ENCODE results near the gene RALGAPA2.

The RALGAPA2 gene

GRCh38 chr20:20683020-20683419, 29.4 kb downstream of the RALGAPA2 start:
- DNase-seq (ENCODE audit: low spot score), result no peak

DNA sequence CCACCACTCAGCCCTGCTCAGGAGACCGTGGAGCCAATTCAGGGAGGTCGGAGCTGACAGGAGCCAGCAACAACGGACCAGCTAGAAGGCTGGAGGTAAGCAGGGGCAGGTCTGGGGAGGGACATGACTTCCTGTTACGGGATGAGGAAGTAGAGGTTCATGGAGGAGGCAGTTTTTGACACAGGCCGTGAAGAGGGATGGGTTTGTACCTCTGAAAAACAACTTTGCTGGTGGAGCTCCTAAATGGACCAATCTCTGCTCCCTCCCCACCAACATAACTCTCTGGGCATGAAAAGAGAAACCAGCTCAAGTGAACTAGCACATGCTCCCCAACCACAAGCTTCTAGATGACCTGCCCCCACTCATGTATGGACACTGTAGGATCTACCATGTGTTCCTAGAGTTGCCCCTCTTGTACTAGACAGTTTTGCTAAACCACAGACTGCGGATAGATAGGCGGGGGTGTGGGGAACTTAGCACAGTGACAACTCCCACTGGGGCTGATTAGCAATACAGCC, 31.4 kb downstream of the RALGAPA2 start:
- no peak for DNase-seq (ENCODE audit: low spot score)

DNA sequence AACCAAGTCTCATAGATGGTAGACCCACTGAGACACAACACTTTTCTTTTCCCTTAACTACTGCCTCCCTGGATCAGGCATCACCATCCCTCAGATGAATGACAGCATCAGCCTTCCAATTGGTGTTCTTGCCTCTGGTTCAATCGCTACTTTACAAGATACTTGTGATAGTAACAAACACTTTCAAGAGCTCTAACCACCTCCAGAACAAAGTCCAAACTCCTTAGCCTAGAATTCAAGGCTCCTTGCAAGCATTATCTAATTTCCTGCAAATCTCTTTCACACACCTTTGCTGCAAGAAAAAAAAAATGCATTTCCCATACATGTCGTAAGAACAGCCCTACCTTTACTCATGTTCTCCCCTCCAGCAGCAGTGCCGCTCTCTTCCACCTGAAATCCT, 33.1 kb downstream of the RALGAPA2 start:
- no peak for DNase-seq (ENCODE audit: low spot score)

- no peak for DNase-seq (ENCODE audit: low spot score)
Measured at GRCh38 chr20:20677186-20677585, 35.3 kb downstream of the RALGAPA2 start.

GRCh38 chr20:20668639-20669038, 43.8 kb downstream of the RALGAPA2 start:
- DNase-seq (ENCODE audit: low spot score), result no peak

- no peak for DNase-seq (ENCODE audit: low spot score)
Measured at GRCh38 chr20:20666359-20666758, 46.1 kb downstream of the RALGAPA2 start.

GRCh38 chr20:20665606-20666332, 46.7 kb downstream of the RALGAPA2 start:
- DNase-seq (ENCODE audit: low spot score), result no peak

DNA sequence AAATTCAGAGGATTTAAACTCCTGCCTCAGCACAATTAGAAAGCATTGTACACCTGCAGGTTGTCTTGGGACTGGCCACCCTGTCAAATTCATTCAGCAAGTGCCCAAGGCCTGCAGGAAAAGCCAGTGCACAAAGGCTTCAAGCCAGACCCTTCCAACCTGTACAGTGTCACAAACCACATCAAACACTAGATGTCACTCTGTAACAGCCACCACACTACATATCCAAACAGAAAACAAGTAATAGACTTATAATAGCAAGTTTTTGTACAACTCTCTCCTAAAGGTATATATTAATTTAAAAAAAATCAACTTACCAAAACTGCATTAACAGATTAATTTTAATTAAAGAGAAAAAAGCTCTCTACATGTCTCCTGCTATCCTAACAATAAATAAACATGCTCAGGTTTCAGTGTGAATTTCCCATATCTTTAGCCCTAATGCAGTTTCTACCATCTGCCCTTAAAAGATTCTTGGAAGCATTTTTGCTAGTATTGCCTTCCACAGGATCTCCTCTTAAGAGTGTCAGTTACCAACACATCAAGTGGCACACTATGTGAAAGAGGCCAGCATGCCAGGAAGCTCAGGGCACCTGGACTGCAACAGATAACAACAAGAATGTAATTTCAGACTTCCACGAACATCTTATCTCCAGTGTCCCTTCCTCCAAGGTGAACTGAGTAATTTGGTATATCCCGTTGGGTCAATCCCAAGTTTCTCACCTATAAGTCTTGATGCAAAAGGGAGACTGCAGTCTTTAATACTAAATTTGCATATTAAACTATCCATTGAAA, 47.5 kb downstream of the RALGAPA2 start:
- no peak for DNase-seq (ENCODE audit: low spot score)

- no peak for DNase-seq (ENCODE audit: low spot score)
Measured at GRCh38 chr20:20663841-20664240, 48.6 kb downstream of the RALGAPA2 start.

GRCh38 chr20:20658871-20659431, 53.5 kb downstream of the RALGAPA2 start:
- no peak for DNase-seq (ENCODE audit: low spot score)

DNA sequence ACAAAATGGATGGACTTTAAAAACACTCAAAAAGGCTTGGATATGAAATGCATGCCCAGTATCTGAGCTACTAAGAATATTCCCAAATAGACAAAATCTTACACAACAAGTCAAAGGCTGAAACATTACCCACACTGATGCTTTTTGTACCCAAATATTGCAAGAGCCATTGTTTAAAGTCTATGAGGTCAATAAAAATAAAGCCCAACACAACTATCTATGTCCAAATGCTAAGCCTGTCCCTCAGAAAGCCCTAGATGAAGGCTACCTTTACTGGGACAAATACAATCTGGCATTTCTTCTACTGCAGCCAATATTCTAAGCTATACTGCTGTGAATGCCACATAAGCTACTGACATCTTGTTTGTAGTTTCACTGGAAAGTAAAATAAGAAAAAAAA, 54.3 kb downstream of the RALGAPA2 start:
- DNase-seq (ENCODE audit: low spot score), result no peak

DNA sequence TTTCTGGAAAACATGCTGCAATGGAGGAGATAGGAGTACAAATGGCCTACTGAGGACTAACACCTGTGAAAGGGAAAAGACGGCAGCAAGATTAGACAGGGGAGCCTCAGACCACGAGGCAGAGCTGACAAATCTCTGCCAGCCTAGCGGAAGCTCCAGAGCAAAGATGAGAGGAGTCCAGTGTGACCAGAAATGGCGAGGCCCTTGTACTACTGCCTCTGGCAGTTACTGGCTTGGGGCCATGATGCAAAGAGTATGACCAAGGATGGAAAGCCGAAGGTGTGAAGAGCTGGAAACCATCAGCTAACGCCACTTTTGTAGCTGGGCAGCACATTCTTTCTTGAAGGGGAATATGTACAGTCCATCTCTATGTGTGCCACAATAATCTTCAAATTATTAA, 55.4 kb downstream of the RALGAPA2 start:
- no peak for DNase-seq (ENCODE audit: low spot score)

- no peak for DNase-seq (ENCODE audit: low spot score)
Measured at GRCh38 chr20:20655883-20656282, 56.6 kb downstream of the RALGAPA2 start.

DNA sequence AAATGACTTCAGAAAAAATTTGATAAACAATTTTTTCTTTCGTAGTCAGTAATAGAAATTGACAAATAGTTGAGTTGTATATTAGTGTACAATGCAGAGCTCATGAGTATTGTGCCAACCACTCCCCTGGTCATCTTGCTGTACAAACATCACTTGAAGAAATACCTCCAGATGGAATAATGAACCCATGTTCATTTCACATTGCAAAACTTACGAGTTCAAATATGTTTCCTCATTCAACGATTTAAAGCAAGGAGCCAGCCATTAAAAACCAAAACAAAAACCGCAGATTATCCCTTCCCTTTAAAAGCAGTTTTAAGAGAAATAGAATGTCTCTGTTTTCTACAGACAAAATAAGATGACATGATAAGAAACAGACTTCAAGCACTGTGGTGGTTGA, 62.5 kb downstream of the RALGAPA2 start:
- no peak for DNase-seq (ENCODE audit: low spot score)

GRCh38 chr20:20643927-20644326, 68.5 kb downstream of the RALGAPA2 start:
- no peak for DNase-seq (ENCODE audit: low spot score)

- no peak for DNase-seq (ENCODE audit: low spot score)
Measured at GRCh38 chr20:20641783-20642182, 70.7 kb downstream of the RALGAPA2 start.

GRCh38 chr20:20638878-20639277, 73.6 kb downstream of the RALGAPA2 start:
- DNase-seq (ENCODE audit: low spot score), result no peak

DNA sequence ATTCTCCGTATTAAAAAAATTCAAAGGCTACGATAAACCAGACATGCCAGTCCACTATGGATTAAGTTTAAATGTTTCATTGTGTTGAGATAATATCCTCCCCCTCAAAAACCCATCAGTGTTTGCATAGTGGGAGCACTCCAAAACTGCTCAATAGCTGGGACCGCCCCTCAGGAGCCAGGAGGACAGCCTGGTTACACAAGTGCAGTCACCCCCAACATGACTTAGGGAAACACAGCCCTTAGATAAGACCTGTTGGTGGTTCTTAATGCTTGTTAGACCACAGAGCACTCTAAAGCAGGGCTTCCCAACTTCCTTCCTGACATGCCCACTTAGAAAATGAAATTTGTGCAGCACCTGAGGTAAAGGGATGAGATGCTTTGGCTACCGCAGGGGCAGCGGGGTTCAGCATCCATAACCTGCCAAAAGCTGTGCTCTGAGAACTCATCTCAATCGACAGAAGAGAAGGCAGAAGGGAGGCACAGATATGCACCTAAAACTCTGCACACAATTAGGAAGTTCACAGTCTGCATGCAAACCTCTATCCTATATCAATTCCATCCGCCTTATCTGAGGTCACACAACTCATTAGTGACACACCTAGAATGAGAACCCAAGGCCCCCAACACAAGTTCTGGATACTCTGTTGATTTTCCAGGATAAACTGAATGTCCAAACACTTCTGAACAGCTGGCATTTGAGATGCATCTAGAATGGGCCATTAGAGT, 74.3 kb downstream of the RALGAPA2 start:
- DNase-seq (ENCODE audit: low spot score), result no peak

- DNase-seq (ENCODE audit: low spot score), result no peak
Measured at GRCh38 chr20:20635006-20635405, 77.4 kb downstream of the RALGAPA2 start.

DNA sequence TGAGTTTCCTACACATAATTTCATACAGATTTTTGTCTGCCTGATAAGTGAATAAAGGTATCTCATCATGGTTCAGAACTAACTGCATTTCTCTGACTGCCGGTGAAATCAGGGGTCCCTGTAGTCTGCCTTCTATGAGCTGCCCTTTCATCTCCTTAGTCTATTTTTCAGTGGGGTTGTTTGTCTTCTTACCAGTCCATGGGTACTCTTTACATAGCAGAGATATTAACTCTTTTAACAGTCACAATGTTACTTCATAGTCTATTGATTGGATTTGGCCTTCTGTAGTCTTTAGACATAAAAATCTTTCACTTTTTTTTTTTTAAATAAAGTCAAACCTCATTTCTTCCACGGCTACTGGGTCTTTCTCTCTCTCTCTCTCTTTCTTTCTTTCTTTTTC, 79.8 kb downstream of the RALGAPA2 start:
- DNase-seq (ENCODE audit: low spot score), result no peak

DNA sequence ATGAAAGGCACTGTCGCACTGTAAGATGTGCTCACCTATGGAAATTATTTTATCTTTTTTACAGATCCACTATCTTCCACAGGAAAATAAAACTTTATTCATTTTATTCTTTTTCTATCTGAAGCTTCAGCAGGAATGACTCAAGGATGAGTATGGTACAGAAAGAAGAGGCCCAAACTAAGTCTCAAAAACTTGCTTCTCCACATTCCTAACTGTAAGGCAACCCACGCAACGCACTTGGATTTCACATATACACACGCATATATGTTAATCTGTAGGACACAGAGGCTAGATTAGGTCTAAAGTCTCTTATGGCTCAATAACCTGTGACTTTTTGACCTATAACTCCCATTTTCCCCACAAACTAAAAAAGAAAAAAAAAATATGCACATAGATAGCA, 81.9 kb downstream of the RALGAPA2 start:
- no peak for DNase-seq (ENCODE audit: low spot score)

GRCh38 chr20:20629556-20630188, 82.8 kb downstream of the RALGAPA2 start:
- no peak for DNase-seq (ENCODE audit: low spot score)
